Karpas-422 (cell line): ENCODE data around the gene HES5. TPM values are rescaled to one million over a fixed set of nuclear protein-coding genes. Genes with fewer than 3 reads are reported as not detected.

Experiments used
- DNase-seq: peaks from one replicate; pipeline ENCODE4 v3.0.0-alpha.2; 2015
- H2AFZ ChIP-seq: fragments of 200-600 bp; sonication (generic); 2 replicates; pipeline ENCODE4 v1.6.1; 2014; ENCODE audit warnings: antibody characterized with exemption, low read length, mixed read lengths
- H3K27ac ChIP-seq: fragments of 200-600 bp; sonication (generic); 2 replicates; pipeline ENCODE4 v1.5.1; 2014; ENCODE audit warnings: mild to moderate bottlenecking, low read length, moderate library complexity
- H3K27me3 ChIP-seq: fragments of 200-600 bp; sonication (generic); 2 replicates; pipeline ENCODE4 v1.6.1; 2014; ENCODE audit warnings: low read length, mixed read lengths
- H3K36me3 ChIP-seq: fragments of 200-600 bp; sonication (generic); 2 replicates; pipeline ENCODE4 v1.6.1; 2014; ENCODE audit warnings: low read length, mixed read lengths; ENCODE audit not compliant: insufficient read depth
- H3K4me1 ChIP-seq: fragments of 200-600 bp; sonication (generic); 2 replicates; pipeline ENCODE4 v1.6.1; 2014; ENCODE audit warnings: mild to moderate bottlenecking, low read length, mixed read lengths
- H3K4me2 ChIP-seq: fragments of 200-600 bp; sonication (generic); 2 replicates; pipeline ENCODE4 v1.6.1; 2014; ENCODE audit warnings: low read length, low read depth, mild to moderate bottlenecking; ENCODE audit not compliant: poor library complexity, severe bottlenecking
- H3K4me3 ChIP-seq: fragments of 200-600 bp; sonication (generic); 2 replicates; pipeline ENCODE4 v1.5.1; 2014; ENCODE audit warnings: mild to moderate bottlenecking, antibody characterized with exemption, low read length, mixed read lengths
- H3K79me2 ChIP-seq: fragments of 200-600 bp; sonication (generic); 2 replicates; pipeline ENCODE4 v1.6.1; 2014; ENCODE audit warnings: mild to moderate bottlenecking, low read length, mixed read lengths
- H3K9ac ChIP-seq: fragments of 200-600 bp; sonication (generic); 2 replicates; pipeline ENCODE4 v1.6.0; 2014; ENCODE audit warnings: low read length
- H3K9me2 ChIP-seq: fragments of 200-600 bp; sonication (generic), shearing (Covaris generic); replicated peaks from 2 replicates; pipeline ENCODE4 v1.6.0; 2014; ENCODE audit warnings: mild to moderate bottlenecking, low read length, moderate library complexity; ENCODE audit not compliant: insufficient read depth
- H3K9me3 ChIP-seq: fragments of 300-700, 200-600 bp; sonication (generic); 2 replicates; pipeline ENCODE4 v1.6.1; 2014; ENCODE audit warnings: low read length, mixed read lengths
- H4K20me1 ChIP-seq: fragments of 200-600 bp; sonication (generic); 2 replicates; pipeline ENCODE4 v1.6.1; 2014; ENCODE audit warnings: mild to moderate bottlenecking, antibody characterized with exemption, low read length, low read depth; ENCODE audit not compliant: insufficient read depth
- total RNA-seq: library from RNA; depleted of rRNA; stranded (reverse); fragments of >200 nt; shearing (Covaris generic); gene quantifications from 2 replicates; pipeline ENCODE4 v1.2.3, GENCODE V29; 2014; ENCODE audit warnings: low replicate concordance

Gene HES5
- total RNA-seq, 1 experiment from 2014 or later = not detected

DNA sequence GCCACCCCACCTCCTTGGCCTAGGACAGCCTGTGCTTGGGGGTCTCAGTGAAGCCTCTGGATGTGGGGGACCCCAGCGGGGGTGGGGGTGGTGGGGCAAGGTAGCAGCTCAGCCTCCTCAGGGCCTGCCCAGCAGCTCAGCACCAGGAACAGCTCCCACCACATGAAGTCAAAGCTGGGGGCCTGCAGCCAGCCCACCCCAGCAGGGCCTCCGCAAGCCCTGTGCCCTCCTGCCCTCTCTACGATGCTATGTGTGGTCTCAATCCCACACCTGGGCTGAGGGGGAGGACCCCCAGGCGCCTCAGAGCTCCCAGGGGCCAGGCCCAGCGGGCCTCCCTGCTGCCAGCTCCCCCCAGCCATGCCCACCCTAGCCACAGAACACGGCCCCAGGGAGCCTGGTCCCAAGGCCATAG is 22.3 kb downstream of the HES5 start:
- Histone ChIP-seq H3K4me3 (no peak overlapping the region), H2AFZ (no peak overlapping the region), H3K27ac (no peak overlapping the region), H3K9ac (no peak overlapping the region), H3K79me2 (no peaks in the 10 kb centered on the region), H3K9me2 (no peaks in the 10 kb centered on the region), H3K36me3 (no peaks in the 10 kb centered on the region), H3K4me1 (no peaks in the 10 kb centered on the region), H3K27me3 (no peaks in the 10 kb centered on the region), H3K4me2 (no peak overlapping the region), H3K9me3 (no peaks in the 10 kb centered on the region), H4K20me1 (peaks cover 9% of the 10 kb centered on the region; the same call in 1 of the 2 replicates)
- no peak for DNase-seq

DNA sequence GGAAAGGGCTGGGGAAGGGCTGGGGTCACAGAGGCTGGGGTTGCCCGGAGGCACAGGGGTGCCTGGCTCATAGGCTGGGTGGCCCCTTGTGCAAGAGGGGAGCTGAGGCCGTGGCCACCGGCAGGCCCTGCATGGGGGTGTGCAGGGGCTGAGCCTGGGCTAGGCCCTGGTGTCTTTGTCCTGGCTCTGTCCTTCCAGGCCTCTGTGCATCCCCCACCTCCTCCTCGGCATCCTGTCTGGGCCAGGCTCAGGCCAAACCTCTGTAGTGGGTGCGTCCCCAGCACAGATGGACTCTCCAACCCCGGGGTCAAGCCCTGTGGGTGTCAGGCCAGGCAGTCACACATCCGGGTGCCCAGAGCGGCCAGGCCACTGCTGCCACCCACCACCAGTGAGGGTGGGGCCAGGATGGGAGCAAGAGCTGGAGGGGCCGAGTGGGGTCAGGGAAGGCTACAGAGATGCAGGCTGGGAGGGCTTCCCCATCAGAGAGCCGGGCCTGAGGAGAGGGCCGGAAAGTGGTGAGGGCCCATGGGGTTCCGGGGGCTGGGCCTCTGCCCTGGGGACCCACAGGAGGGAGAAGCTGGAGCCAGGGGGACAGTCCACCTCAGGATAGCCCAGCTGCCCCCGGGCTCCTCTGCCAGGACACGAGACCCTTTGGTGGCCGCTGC is 23.0 kb downstream of the HES5 start:
- H3K4me2 ChIP-seq = no peak overlapping the region
- H2AFZ ChIP-seq = no peak overlapping the region
- no peaks in the 10 kb centered on the region for H3K9me2 ChIP-seq
- H3K4me1 ChIP-seq = no peaks in the 10 kb centered on the region
- peaks cover 9% of the 10 kb centered on the region; the same call in 1 of the 2 replicates for H4K20me1 ChIP-seq
- H3K9ac ChIP-seq = no peak overlapping the region
- DNase-seq = no peak
- H3K27ac ChIP-seq = no peak overlapping the region
- H3K36me3 ChIP-seq = no peaks in the 10 kb centered on the region
- H3K79me2 ChIP-seq = no peaks in the 10 kb centered on the region
- H3K4me3 ChIP-seq = no peak overlapping the region
- H3K27me3 ChIP-seq = no peaks in the 10 kb centered on the region
- no peaks in the 10 kb centered on the region for H3K9me3 ChIP-seq

DNA sequence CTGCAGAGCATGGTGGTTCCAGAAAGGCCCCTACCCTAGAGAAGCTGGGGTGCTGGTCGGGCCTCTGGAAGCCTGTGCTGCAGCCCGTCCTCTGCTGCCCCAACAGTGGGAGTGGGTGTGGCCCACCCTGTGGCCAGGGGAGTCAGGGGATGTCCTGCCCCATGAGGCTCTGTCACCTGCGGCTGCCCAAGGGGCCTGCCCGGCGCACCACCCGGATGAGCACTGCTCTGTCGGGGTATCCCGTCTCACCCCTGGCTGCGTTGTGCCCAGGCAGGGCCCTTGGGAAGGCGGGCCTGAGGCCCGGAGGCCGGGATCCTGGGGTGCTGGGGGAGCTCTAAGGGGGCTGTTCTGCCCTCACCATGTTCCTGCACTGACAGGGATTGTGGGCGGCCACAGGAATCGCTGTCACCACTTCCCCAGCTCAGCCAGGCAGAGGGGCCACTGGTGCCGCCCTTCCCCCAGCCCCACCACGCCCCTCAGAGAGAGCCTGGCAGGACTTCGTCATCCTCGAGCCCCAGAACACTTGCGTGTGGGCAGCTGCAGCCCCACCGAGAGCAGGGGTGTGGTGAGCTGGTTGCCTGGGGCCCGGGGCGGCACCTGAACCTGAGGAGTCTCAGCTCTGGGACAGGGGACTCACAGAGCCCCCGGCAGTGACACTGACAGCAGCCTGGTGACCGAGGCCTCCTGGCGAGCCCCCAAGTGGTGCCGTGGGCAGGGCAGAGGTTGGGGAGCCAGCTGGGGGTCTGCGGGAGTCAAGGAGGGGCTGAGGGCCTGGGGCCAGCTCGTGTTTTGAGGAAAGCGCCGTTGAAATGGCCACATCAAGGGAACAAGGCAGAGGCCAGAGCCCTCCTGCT is 23.8 kb downstream of the HES5 start:
- Histone ChIP-seq H4K20me1 (peaks cover 9% of the 10 kb centered on the region; the same call in 1 of the 2 replicates), H3K27me3 (no peaks in the 10 kb centered on the region), H3K9me3 (no peaks in the 10 kb centered on the region), H3K27ac (no peak overlapping the region), H3K79me2 (no peaks in the 10 kb centered on the region), H3K9me2 (no peaks in the 10 kb centered on the region), H3K4me1 (no peaks in the 10 kb centered on the region), H2AFZ (no peak overlapping the region), H3K9ac (no peak overlapping the region), H3K36me3 (no peaks in the 10 kb centered on the region), H3K4me2 (no peak overlapping the region), H3K4me3 (no peak overlapping the region)
- no peak for DNase-seq

DNA sequence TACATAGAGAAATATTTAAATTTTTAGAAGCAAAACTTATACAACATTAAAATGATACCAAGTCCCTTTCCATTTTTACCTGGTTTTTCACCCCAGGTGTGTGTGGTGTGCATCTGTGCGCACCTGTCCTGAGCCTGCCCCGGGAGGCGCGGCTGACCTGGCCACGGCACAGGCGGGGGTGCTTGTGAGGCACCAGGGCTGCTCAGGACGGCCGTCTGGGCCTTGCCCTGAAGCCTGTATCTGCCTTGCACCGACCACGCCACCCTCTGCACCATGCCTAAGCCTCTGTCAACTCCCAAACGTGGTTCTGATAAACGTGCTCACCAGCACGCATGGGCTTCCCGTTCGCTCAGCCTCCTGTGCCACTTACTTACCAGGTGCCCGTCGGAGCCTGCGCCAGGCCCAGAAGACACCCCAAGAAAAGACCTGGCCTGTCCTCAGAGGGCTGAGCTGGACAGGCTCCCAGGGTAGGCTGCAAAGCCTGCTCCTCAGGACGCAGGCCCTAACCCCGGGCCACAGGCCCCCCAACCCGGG is 24.5 kb downstream of the HES5 start:
- H3K27me3 ChIP-seq = no peaks in the 10 kb centered on the region
- H3K27ac ChIP-seq = no peak overlapping the region
- H3K79me2 ChIP-seq = no peaks in the 10 kb centered on the region
- no peak overlapping the region for H3K4me2 ChIP-seq
- H2AFZ ChIP-seq = no peak overlapping the region
- peaks cover 9% of the 10 kb centered on the region; the same call in 1 of the 2 replicates for H4K20me1 ChIP-seq
- H3K9ac ChIP-seq = no peak overlapping the region
- H3K9me3 ChIP-seq = no peaks in the 10 kb centered on the region
- DNase-seq = no peak
- H3K4me1 ChIP-seq = no peaks in the 10 kb centered on the region
- H3K36me3 ChIP-seq = no peaks in the 10 kb centered on the region
- no peaks in the 10 kb centered on the region for H3K9me2 ChIP-seq
- H3K4me3 ChIP-seq = no peak overlapping the region

DNA sequence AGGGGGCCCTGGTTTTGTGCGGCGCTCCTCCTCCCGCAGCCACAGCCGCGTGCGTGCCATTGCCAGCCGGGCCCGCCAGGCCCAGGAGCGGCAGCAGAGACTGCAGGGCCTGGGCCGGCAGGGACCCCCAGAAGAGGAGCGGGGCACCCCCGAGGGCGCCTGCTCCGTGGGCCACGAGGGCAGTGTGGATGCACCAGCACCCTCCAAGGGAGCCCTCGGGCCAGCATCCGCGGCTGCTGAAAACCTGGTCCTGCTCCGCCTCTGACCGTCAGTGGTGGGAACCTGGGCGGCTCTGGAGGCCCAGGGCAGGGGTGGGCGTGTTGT is 25.2 kb downstream of the HES5 start:
- H3K27me3 ChIP-seq = no peaks in the 10 kb centered on the region
- H3K79me2 ChIP-seq = no peaks in the 10 kb centered on the region
- no peak overlapping the region for H3K4me2 ChIP-seq
- H4K20me1 ChIP-seq = peaks cover 9% of the 10 kb centered on the region; the same call in 1 of the 2 replicates
- no peak overlapping the region for H3K27ac ChIP-seq
- H3K9me3 ChIP-seq = no peaks in the 10 kb centered on the region
- no peaks in the 10 kb centered on the region for H3K36me3 ChIP-seq
- no peaks in the 10 kb centered on the region for H3K9me2 ChIP-seq
- no peak overlapping the region for H3K9ac ChIP-seq
- H3K4me3 ChIP-seq = no peak overlapping the region
- DNase-seq = no peak
- no peak overlapping the region for H2AFZ ChIP-seq
- H3K4me1 ChIP-seq = peaks cover 4% of the 10 kb centered on the region

DNA sequence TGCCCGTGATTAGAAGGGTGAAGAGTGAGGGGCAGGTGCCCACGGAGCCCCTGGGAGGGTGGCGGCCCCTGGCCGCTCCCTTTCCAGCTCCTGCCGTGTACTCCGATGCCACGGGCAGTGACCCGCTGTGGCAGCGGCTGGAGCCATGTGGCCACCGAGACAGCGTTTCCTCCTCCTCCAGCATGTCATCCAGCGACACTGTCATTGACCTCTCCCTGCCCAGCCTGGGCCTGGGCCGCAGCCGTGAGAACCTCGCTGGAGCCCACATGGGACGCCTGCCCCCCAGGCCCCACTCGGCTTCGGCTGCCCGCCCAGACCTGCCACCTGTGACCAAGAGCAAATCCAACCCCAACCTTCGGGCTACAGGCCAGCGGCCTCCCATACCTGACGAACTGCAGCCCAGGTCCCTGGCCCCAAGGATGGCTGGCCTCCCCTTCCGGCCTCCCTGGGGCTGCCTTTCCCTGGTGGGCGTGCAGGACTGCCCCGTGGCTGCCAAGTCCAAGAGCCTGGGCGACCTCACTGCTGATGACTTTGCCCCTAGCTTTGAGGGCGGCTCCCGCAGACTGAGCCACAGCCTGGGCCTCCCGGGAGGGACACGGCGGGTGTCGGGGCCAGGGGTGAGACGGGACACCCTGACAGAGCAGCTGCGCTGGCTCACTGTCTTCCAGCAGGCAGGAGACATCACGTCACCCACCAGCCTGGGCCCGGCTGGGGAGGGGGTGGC is 25.7 kb downstream of the HES5 start:
- Histone ChIP-seq H3K4me2 (no peak overlapping the region), H3K36me3 (no peaks in the 10 kb centered on the region), H3K27ac (no peak overlapping the region), H3K9ac (no peak overlapping the region), H3K4me3 (no peak overlapping the region), H4K20me1 (peaks cover 9% of the 10 kb centered on the region; the same call in 1 of the 2 replicates), H3K4me1 (peaks cover 6% of the 10 kb centered on the region), H3K9me3 (no peaks in the 10 kb centered on the region), H2AFZ (no peak overlapping the region), H3K79me2 (no peaks in the 10 kb centered on the region), H3K9me2 (no peaks in the 10 kb centered on the region), H3K27me3 (no peaks in the 10 kb centered on the region)
- DNase-seq = no peak

DNA sequence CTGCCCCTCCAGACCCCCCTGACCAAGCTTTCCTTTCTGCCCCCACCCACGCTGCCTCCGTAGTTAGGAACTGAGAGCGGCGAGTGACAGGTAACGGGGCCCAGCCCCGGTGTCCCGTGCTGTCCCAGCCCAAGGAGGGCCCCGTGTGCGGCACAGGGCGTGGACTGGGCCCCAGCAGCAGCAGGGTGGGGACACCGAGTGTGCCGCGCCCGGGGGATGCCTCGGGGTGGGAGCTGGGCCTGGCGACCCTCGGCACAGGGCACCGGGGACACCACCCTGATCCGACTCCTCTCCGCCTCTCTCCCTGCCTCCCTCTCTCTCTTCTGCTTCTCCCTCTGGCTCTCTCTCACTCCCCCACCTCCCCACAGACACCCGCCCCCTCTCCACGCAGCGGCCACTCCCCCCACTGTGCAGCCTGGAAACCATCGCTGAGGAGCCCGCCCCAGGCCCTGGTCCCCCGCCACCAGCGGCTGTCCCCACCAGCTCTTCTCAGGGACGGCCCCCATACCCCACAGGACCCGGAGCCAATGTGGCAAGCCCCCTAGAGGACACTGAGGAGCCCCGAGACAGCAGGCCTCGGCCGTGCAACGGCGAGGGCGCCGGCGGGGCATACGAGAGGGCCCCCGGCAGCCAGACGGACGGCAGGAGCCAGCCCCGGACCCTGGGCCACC is 26.4 kb downstream of the HES5 start:
- Histone ChIP-seq H3K4me3 (no peak overlapping the region), H3K9ac (no peak overlapping the region), H4K20me1 (peaks cover 9% of the 10 kb centered on the region; the same call in 1 of the 2 replicates), H3K9me2 (no peaks in the 10 kb centered on the region), H3K4me2 (no peak overlapping the region), H3K36me3 (no peaks in the 10 kb centered on the region), H3K79me2 (no peaks in the 10 kb centered on the region), H3K27ac (no peak overlapping the region), H2AFZ (no peak overlapping the region), H3K4me1 (peaks cover 6% of the 10 kb centered on the region), H3K9me3 (no peaks in the 10 kb centered on the region), H3K27me3 (no peaks in the 10 kb centered on the region)
- DNase-seq = no peak
